Bronchial epithelial cell (primary cell): Measurements from ENCODE around the gene WDR37. TPM values are rescaled to one million over a fixed set of nuclear protein-coding genes. Genes with fewer than 3 reads are reported as not detected.
"Not testable (repeated sequence)": the region's sequence is repeated elsewhere in the genome, so short reads cannot be mapped to it uniquely, and the experiment has no call there.

Source experiments
- DNase-seq: peaks from one replicate; pipeline ENCODE4 v3.0.0-alpha.2; 2010; ENCODE audit warnings: low read depth
- FAIRE-seq: peaks from 2 replicates; lab custom pipeline; 2011; peaks lifted over from hg19 to GRCh38; lab: Jason Lieb, UNC
- H3K27me3 ChIP-seq: 2 replicates; pipeline ENCODE4 v1.5.1; 2011; ENCODE audit warnings: low read length; ENCODE audit not compliant: control insufficient read depth, insufficient read depth
- H3K36me3 ChIP-seq: 2 replicates; pipeline ENCODE4 v1.5.1; 2011; ENCODE audit warnings: low read length; ENCODE audit not compliant: control insufficient read depth, insufficient read depth
- H3K4me3 ChIP-seq: 2 replicates; pipeline ENCODE4 v1.5.1; 2011; ENCODE audit warnings: mild to moderate bottlenecking, low read depth, low read length, control low read depth
- CTCF ChIP-seq: IDR thresholded peaks from 2 replicates; pipeline ENCODE4 v1.5.1; 2011; ENCODE audit warnings: mild to moderate bottlenecking, moderate library complexity, low read length, control low read depth, inconsistent platforms; ENCODE audit not compliant: insufficient read depth, severe bottlenecking
- total RNA-seq: library from RNA; depleted of rRNA; stranded (reverse); fragments of >200 nt; gene quantifications from 2 replicates; pipeline ENCODE4 v1.2.1, GENCODE V29; 2014

WDR37 gene
- total RNA-seq, 1 donor from 2014 or later = 11.1 TPM

- H3K27me3 ChIP-seq = no peaks in the 10 kb centered on the region
- no peak for FAIRE-seq
- no peak for TF ChIP-seq CTCF
Observed at GRCh38 chr10:1064964-1065247, 8.7 kb downstream of the WDR37 start.

DNA sequence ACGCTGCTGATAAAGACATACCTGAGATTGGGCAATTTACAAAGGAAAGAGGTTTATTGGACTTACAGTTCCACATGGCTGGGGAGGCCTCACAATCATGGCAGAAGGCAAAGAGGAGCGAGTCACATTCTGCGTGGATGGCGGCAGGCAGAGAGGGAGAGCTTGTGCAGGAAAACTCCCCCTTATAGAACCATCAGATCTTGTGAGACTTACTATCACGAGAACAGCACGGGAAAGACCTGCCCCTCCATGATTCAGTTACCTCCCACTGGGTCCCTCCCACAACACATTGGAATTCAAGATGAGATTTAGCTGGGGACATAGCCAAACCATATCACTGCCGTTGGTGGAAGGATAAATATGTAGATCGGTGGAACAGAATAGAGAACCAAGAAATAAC lies 10.5 kb downstream of the WDR37 start:
- not testable (repeated sequence) for FAIRE-seq

More at GRCh38 chr10:1064964-1065247, 8.7 kb downstream of the WDR37 start:
- DNase-seq = no peak
- Histone ChIP-seq H3K4me3 (no peak overlapping the region), H3K36me3 (peaks cover 3% of the 10 kb centered on the region)

DNA sequence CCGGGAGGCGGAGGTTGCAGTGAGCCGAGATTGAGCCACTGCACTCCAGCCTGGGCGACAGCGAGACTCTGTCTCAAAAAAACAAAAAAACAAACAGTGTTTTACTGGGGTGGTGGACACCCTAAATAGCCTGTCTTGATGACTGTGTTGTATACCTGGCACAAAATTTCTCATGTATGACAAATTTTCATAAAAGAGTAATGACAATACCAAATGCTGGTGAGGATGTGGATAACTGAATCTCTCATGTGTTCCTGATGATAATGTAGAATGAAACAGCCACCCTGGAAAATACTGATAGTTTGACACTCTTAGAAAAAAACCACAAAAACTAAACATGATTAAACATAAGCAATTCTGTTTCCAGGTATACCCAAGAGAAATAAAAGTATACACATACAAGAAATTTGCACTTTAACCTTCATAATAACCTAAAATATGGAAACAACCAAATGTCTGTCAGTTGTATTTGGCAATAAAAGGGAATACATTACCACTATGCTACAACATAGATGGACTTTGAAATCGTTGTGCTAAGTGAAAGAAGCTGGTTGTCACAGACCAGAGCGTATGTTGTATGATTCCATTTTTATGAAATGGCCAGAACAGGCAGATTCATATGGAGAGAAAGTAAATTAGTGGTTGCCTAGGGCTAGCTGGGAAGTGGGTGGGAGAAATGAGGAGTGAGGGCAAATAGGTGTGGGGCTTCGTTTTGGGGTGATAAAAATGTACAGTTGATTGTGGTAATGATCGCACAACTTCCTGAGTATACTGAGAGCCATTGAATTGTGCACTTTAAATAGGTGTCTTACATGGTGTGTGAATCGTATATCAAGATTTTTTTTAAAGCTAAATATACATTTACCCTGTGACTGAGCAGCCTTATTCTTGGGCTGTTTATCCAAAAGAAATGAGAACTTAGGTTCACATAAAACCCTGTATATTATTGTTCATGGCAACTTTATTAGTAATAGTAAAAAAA lies 12.5 kb downstream of the WDR37 start:
- FAIRE-seq (no peak), DNase-seq (no peak)
- Histone ChIP-seq H3K27me3 (no peaks in the 10 kb centered on the region), H3K4me3 (no peak overlapping the region), H3K36me3 (peaks cover 3% of the 10 kb centered on the region)
- no peak for TF ChIP-seq CTCF

More for the DNA sequence above, 10.5 kb downstream of the WDR37 start:
- DNase-seq, H3K36me3 ChIP-seq, H3K4me3 ChIP-seq, H3K27me3 ChIP-seq: not testable (repeated sequence)

DNA sequence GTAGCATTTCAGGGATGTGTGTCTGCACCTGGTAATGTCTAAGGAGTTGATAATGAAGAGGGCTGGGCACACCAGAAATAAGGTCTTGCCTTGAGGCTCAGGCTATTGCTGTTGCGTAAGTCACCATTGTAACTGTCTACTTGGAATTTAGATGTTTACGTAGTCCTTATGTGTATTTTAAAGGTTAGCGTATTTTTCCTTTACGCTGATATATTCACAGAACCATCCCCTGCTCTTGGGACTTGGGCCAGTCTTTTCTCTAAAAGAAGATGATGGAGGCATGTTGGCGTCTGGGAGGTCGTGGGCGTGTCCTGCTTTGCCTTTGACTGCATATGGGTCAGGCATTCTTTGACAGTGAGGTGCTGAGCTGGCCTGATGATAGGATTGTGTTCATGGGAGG lies 14.7 kb downstream of the WDR37 start:
- Histone ChIP-seq H3K36me3 (peaks cover 6% of the 10 kb centered on the region), H3K4me3 (no peak overlapping the region), H3K27me3 (no peaks in the 10 kb centered on the region)
- DNase-seq (peak; percentile 32), FAIRE-seq (no peak)
- TF ChIP-seq CTCF = no peak

DNA sequence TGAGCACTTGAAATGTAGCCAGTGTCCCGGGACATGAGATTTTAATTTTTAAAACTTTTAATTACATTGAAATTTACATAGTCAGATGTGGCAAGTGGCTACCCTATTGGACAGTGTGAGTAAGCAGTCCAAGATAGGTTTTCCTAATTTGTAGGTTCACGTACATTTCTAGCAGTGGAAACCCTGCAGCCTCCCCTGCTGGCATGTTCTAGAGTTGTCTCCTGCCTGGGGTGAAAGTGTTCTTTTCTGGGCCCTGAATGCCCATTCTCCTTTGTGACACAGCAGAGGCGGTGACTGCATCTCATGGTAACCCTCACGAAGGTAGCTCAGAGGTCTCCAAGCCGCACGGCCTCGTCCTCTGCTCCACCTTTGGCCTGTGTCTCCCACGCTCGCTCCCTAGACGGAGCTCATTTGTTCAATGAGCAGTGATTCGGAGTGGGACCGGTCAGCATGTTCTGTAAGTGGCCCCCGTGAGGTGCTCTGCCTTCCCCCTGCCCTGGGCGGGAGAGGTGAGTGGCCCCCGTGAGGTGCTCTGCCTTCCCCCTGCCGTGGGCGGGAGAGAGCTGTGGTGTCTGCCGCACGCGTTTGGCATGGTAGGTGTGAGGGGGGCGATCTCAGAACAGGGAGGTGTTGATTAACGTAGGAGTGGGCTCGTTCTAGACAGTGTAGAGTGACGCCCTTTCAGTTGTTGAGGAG lies 18.0 kb downstream of the WDR37 start:
- FAIRE-seq (no peak), DNase-seq (no peak)
- Histone ChIP-seq H3K27me3 (no peaks in the 10 kb centered on the region), H3K36me3 (peaks cover 7% of the 10 kb centered on the region), H3K4me3 (no peak overlapping the region)
- peak; percentile 13 for TF ChIP-seq CTCF

- FAIRE-seq = no peak
- peak; percentile 38 for TF ChIP-seq CTCF
- Histone ChIP-seq H3K4me3 (no peak overlapping the region), H3K27me3 (no peaks in the 10 kb centered on the region), H3K36me3 (peaks cover 7% of the 10 kb centered on the region)
- peak; percentile 18 for DNase-seq
Observed at GRCh38 chr10:1074748-1075308, 18.6 kb downstream of the WDR37 start.
